ENCODE results near the gene TSPO2. TPM values are rescaled to one million over a fixed set of nuclear protein-coding genes. Genes with fewer than 3 reads are reported as not detected.

Gene TSPO2
- total RNA-seq, 1 experiment from 2014 or later: not detected

DNA sequence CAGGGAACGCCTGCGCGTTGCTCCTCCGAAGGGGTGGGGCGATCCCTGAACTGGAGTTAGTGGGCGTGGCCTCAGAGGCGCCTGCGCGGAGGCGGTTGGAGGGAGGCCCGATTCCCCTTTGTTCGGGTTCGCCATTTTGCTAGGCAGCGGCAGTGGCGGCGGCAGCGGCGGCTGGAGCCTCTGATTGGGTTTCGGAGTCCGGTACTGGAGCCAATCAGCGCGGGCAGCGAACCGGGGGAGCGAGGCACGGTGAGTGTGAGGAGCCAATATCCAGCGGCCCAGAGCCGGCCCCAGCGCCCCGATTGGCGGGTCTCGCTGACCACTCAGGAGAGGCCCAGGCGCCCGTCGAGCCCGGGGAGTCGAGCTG is 30.6 kb downstream of the TSPO2 start, which contains the start of gene NFYA:
NFYA (plus strand) TSS at position 139 of the 367 bp plus-strand sequence. CDS start 6,116 bp downstream, outside the sequence.
- CTCF ChIA-PET: interaction anchor here (0.6 to 1.1 kb wide), 4 partner anchors 20 to 223 kb away, joined by 3 to 5 read pairs (median 4); partner anchors contain the start of gene UNC5CL
- intact Hi-C loops (cut with micrococcal nuclease): loop anchor here (5.0 kb wide), 2 partner anchors 109 to 1726 kb away; no protein-coding TSS in a partner anchor
- no TSS peak for BruUV-seq (replicated peaks)
- H3K4me1 Mint-ChIP-seq (ENCODE audit: insufficient read depth, unreplicated experiment): peaks cover 32% of the 10 kb centered on the region
- H3K36me3 Mint-ChIP-seq (ENCODE audit: insufficient read depth, unreplicated experiment): peaks cover 22% of the 10 kb centered on the region
- H3K9me3 Mint-ChIP-seq (ENCODE audit: unreplicated experiment): no peaks in the 10 kb centered on the region
- no peaks in the 10 kb centered on the region for H3K27me3 Mint-ChIP-seq (ENCODE audit: insufficient read depth, unreplicated experiment)
- TF ChIP-seq, protein P1, sequence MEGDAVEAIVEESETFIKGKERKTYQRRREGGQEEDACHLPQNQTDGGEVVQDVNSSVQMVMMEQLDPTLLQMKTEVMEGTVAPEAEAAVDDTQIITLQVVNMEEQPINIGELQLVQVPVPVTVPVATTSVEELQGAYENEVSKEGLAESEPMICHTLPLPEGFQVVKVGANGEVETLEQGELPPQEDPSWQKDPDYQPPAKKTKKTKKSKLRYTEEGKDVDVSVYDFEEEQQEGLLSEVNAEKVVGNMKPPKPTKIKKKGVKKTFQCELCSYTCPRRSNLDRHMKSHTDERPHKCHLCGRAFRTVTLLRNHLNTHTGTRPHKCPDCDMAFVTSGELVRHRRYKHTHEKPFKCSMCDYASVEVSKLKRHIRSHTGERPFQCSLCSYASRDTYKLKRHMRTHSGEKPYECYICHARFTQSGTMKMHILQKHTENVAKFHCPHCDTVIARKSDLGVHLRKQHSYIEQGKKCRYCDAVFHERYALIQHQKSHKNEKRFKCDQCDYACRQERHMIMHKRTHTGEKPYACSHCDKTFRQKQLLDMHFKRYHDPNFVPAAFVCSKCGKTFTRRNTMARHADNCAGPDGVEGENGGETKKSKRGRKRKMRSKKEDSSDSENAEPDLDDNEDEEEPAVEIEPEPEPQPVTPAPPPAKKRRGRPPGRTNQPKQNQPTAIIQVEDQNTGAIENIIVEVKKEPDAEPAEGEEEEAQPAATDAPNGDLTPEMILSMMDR (IDR thresholded peaks at IDR 0.05; ENCODE audit: unreplicated experiment): no peak
- H3K27ac Mint-ChIP-seq (ENCODE audit: low read depth, unreplicated experiment): peak within 1 kb of the TSS; percentile 95
- no peak for DNase-seq (ENCODE audit: unreplicated experiment)
- peak within 1 kb of the TSS; percentile 85 for H3K4me3 Mint-ChIP-seq (ENCODE audit: unreplicated experiment)
- POLR2A ChIA-PET: interaction anchor here (0.7 to 1.5 kb wide), 14 partner anchors 11 to 1645 kb away, joined by 3 to 9 read pairs (median 3); no protein-coding TSS in a partner anchor

DNA sequence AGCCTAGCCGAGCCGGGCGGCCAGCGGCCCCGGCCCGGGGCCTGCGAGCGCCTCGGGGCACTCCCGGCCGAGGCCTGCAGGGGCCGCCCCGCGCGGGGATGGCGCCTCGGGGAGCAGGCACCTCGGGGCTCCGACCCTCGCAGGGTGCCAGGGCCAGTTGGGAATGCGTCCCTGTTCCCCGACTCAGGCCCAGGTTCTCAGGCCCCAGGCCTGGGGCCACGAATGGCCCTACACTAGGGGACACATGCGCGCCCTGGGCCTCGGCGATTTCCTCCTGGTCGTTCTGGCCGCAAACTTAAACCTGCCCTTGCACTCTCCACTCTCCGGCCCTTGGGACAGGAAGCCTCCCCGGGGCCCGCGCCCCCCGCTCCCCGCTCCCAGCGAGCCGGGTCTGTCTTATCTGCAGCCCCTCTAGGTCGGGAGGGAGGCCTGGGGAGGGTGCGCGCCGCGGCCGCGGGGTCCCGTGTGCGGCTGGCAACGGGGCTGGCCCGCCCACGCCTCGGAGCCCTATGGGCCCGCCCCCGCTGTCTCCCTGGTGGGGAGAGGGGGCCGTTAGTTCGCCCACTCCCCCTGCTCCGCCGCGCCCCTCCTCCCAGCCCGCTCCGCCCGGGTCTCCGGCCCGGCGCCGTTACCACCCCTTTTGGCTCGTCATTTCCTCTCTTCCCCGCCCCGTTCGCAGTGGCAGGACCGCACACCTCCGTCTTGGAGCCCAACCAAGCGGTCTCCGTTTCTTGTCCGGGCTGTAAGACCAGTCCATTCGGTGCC is 31.1 kb downstream of the TSPO2 start:
- ChIA-PET CTCF (interaction anchor here (0.6 to 1.0 kb wide), 2 partner anchors 34 to 223 kb away, joined by 3 to 5 read pairs; partner anchors contain the start of gene UNC5CL), POLR2A (interaction anchor here (0.8 to 1.5 kb wide), 8 partner anchors 10 to 247 kb away, joined by 3 to 9 read pairs (median 4); no protein-coding TSS in a partner anchor)
- no TSS peak for BruUV-seq (replicated peaks)
- Mint-ChIP-seq H3K27me3 (ENCODE audit: insufficient read depth, unreplicated experiment) (no peaks in the 10 kb centered on the region), H3K4me1 (ENCODE audit: insufficient read depth, unreplicated experiment) (peaks cover 37% of the 10 kb centered on the region), H3K9me3 (ENCODE audit: unreplicated experiment) (no peaks in the 10 kb centered on the region), H3K27ac (ENCODE audit: low read depth, unreplicated experiment) (peak overlapping the region; percentile 95), H3K4me3 (ENCODE audit: unreplicated experiment) (peak overlapping the region; percentile 85), H3K36me3 (ENCODE audit: insufficient read depth, unreplicated experiment) (peaks cover 20% of the 10 kb centered on the region)
- peak; percentile 85 for DNase-seq (ENCODE audit: unreplicated experiment)
- TF ChIP-seq, protein P1 (IDR thresholded peaks at IDR 0.05; ENCODE audit: unreplicated experiment): peak; percentile 23
- intact Hi-C loops (cut with micrococcal nuclease): loop anchor here (5.0 kb wide), 2 partner anchors 109 to 1726 kb away; no protein-coding TSS in a partner anchor

DNA sequence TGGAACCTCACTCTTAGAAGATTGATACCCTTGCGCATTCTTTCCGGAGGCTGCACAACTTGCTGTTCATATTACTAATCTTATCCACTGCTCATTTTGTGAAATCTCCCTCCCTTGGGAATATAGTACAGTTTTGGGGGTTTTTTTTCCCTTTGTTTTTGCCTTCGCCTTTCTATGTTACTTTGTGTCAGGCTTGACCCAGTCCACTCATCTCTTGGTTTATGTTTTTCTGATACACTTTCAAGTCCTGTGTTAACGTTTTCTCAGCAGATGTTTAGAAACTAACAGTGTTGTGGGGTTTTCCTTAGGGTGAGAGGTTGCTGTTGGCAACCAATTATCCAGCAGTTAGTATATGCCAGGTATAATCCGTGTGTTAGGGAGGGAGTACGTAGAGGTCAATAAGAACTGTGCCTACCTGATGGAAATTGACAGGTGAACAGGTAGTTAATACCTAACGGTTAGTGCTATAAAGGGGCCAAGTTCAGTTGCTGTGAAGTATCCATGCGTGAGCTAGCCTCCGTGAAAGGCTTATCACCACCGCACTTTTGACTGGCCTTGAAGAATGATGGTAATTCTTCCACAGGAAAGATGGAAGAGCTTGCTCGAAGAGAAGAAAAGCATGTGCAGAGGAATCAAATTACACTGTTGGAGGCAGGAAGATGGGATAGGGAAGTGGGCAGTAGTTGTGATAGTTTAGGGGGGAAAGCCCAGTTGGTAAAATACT is 31.9 kb downstream of the TSPO2 start:
- H3K4me1 Mint-ChIP-seq (ENCODE audit: insufficient read depth, unreplicated experiment): peaks cover 41% of the 10 kb centered on the region
- BruUV-seq (replicated peaks): TSS peak; percentile 55
- TF ChIP-seq, protein P1 (IDR thresholded peaks at IDR 0.05; ENCODE audit: unreplicated experiment): no peak
- H3K27ac Mint-ChIP-seq (ENCODE audit: low read depth, unreplicated experiment): peak overlapping the region; percentile 89
- intact Hi-C loops (cut with micrococcal nuclease): loop anchor here (5.0 kb wide), 2 partner anchors 108 to 1727 kb away; no protein-coding TSS in a partner anchor
- no peaks in the 10 kb centered on the region for H3K9me3 Mint-ChIP-seq (ENCODE audit: unreplicated experiment)
- H3K4me3 Mint-ChIP-seq (ENCODE audit: unreplicated experiment): peak overlapping the region; percentile 85
- no peaks in the 10 kb centered on the region for H3K27me3 Mint-ChIP-seq (ENCODE audit: insufficient read depth, unreplicated experiment)
- ChIA-PET CTCF (interaction anchor here (0.6 to 2.6 kb wide), 3 partner anchors 46 to 456 kb away, joined by 3 to 19 read pairs (median 8); no protein-coding TSS in a partner anchor), POLR2A (interaction anchor here (0.6 to 1.7 kb wide), 7 partner anchors 10 to 1912 kb away, joined by 3 to 11 read pairs (median 3); no protein-coding TSS in a partner anchor)
- peaks cover 20% of the 10 kb centered on the region for H3K36me3 Mint-ChIP-seq (ENCODE audit: insufficient read depth, unreplicated experiment)
- peak; percentile 49 for DNase-seq (ENCODE audit: unreplicated experiment)
